Fibroblast of skin of back (primary cell): ENCODE results near the gene ASTE1. TPM values are rescaled to one million over a fixed set of nuclear protein-coding genes. Genes with fewer than 3 reads are reported as not detected.
A peak's percentile ranks its signal among the peaks of the same experiment; 100 is the strongest.
"Not testable (repeated sequence)": the region's sequence is repeated elsewhere in the genome, so short reads cannot be mapped to it uniquely, and the experiment has no call there.

ENCODE experiments used
- DNase-seq: peaks from one replicate; pipeline ENCODE4 v3.0.0-alpha.2; 2013
- polyA plus RNA-seq, 2 experiments: library from polyadenylated mRNA; unstranded; fragments of 120-200 nt; gene quantifications; one replicate each; pipeline ENCODE4 v1.2.1, GENCODE V29; 2013; ENCODE audit not compliant: insufficient read length in 2 of 2

The ASTE1 gene, protein sequence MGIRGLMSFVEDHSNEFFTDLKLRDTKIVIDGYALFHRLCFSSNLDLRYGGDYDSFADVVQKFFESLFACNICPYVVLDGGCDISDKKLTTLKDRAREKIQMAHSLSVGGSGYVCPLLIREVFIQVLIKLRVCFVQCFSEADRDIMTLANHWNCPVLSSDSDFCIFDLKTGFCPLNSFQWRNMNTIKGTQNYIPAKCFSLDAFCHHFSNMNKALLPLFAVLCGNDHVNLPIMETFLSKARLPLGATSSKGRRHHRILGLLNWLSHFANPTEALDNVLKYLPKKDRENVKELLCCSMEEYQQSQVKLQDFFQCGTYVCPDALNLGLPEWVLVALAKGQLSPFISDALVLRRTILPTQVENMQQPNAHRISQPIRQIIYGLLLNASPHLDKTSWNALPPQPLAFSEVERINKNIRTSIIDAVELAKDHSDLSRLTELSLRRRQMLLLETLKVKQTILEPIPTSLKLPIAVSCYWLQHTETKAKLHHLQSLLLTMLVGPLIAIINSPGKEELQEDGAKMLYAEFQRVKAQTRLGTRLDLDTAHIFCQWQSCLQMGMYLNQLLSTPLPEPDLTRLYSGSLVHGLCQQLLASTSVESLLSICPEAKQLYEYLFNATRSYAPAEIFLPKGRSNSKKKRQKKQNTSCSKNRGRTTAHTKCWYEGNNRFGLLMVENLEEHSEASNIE
- 4.4 TPM for polyA plus RNA-seq (2013, experiment 1 of 2; ENCODE audit: insufficient read length)
- 4.0 TPM for polyA plus RNA-seq (2013, experiment 2 of 2; ENCODE audit: insufficient read length)

- DNase-seq = peak; percentile 87
Observed at GRCh38 chr3:131026321-131027151, at the start of gene ASTE1, which contains the start of gene NEK11. TSS of gene ASTE1 (minus strand) at chr3:131026825. CDS start at chr3:131025306, 1,519 bp downstream. TSS of gene NEK11 (plus strand) at chr3:131026877. CDS start at chr3:131029709, 2,832 bp downstream.

DNA sequence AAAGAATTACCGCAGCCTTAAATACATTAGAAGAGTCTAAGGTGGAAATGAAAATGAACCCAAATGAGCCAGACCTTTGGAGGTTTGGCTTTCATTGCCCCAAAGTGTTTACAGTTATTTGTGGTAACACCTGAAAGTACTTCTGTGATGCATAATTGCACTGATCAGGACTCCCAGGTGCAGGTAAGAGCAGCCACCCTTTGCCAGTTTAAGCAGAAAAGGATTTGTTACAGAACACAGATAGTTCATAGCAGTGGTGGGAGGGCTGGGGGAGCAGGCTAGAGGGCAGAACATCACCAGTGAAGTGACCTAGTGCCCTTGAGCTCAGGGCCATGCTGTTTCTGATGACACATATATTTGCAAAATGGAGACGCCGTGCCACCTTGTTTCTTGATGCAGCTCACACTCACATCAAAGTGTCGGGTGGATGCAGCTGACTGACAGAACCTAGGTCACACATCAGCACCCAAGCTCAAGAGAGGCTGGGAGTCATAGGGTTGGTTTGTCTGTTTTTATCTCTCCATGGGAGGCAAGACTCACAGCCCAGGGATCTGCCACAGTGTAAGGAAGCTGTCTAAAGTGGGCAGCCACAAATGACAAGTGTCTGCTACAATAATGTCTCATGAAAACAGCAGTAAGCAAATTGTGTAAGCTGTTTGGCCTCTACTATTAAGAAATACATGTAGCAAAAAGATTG lies 49.2 kb upstream of the ASTE1 start:
- DNase-seq = no peak

GRCh38 chr3:131072845-131073244 lies 46.2 kb upstream of the ASTE1 start:
- DNase-seq = peak; percentile 30

DNA sequence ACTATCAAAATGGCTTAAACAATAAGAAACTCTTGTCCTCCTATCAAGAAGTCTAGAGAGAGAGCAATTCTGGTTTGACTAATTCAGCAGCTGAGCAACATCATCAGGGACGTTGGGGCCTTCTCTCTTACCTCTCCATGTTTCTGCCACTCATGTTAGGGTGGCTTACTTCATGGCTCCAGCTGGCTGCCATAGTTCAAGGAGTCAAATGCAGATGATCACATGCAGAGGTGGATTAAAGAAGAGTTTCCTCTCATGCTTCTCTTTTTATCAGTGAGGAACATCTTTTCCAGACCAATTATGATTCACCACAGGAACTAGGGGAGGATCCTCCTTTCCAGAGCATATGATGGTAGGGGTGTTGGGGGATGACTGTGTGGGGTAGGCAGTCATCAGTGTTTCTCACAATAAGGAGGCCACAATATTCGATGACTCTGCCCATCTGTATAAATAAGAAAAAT lies 45.5 kb upstream of the ASTE1 start:
- DNase-seq = peak; percentile 41

DNA sequence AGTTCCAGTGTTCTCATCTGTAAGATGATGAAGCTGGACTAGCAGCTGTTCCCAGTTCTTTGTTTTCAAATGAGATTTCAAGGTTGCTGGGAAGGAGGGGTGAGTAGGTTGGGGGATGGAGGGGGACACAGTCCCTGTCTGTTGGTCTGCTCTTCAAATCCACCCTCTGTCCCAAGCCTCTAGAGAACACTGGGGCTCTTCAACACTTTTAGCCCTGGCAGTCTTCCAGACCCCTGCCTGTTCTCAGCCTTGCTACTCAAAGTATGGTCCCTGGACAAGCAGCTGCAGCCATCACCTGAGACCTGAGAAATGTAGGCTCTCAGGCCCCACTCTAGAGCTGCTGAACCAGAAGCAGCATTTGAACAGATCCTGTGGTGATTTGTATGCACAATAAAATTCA lies 41.4 kb upstream of the ASTE1 start:
- DNase-seq = no peak

DNA sequence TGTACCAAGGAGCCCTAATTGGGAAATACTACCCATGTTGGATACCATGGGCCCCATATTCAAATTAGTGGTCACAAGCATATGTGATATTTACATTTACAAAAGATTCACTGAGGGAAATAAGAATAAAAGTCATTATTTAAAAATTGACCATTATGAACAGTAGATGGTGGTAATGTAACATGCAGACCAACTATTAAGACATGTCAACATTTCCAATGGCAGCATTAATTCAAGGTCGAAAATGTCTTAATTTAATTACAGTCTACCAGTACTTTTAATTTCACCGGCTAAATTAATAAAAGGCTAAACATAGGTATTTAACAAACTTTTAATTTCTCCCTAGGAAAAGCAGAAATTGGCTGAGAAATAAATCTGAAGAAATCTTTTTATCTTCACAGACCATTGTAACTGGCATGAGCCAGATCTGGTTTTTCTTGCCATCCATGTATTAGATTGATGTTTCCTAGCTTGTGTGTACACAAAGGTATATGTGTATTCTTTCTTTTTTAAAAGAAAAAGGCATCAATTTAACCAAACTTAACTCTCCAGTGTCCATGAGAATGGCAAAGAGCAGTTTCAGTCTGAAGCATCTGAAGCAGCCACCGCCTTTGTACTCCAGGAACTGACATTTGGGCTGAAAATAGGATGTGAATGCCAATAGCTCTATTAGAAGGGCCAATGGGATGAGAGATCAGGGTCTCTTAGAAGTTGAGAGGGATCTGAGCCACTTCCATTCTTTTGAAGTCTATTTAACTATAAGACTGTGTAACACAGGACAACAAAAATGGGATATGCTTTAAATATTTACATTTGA lies 26.6 kb upstream of the ASTE1 start:
- no peak for DNase-seq

DNA sequence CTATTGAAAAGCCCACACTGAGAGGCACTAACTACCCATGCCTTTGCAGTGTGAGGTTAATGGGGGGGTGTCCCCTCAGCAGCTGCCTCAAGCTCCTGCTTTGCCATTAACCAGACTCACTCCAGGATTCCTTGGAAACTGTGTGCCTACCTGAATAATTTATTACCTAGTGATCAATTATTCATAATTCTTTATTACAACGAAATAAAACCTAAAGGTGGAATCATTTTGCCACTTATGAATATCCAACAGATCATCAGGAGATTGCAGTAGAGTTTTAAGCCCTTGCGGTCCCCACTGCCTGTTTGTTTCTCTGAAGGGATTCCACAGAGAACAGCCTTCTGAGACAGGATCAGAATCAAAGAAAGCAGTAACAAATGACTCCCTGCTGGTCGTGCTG lies 23.4 kb upstream of the ASTE1 start:
- DNase-seq = no peak

DNA sequence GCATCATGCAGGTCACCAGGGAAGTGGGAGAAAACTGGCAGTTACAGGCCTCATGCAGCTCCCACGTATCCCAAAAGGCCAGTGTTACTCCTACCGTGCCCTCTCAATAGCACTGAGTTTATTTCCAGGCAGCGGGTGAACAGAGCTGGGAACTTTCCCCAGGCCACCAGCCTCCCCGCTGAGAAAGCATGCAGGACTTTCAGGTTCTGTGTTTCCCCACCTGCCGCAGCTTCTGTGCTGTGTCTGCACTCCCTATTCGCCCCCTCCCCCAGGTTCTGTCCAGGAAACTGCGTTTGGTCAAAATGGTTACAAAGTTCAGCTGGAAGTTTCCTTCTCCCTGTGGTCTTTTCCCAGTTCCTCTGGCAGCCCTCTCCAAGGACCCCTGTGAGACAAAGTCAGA lies 21.4 kb upstream of the ASTE1 start:
- no peak for DNase-seq

DNA sequence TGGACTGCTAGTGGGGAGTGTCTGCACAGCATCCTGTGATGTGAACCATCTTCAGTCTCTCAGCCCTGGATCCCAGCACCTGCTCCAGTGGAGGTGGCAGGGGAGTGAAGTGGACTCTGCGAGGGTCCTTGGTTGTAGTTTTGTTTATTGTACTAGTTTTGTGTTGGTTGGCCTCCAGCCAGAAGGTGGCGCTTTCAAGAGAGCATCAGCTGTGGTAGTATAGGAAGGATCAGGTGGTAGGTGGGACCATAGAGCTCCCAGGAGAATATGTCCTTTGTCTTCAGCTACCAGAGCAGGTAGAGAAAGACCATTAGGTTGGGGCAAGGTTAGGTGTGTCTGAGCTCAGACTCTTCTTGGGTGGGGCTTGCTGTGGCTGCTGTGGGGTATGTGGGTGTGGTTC lies 21.0 kb upstream of the ASTE1 start:
- DNase-seq = no peak

- not testable (repeated sequence) for DNase-seq
Observed at GRCh38 chr3:131042271-131042985, 15.8 kb upstream of the ASTE1 start.

DNA sequence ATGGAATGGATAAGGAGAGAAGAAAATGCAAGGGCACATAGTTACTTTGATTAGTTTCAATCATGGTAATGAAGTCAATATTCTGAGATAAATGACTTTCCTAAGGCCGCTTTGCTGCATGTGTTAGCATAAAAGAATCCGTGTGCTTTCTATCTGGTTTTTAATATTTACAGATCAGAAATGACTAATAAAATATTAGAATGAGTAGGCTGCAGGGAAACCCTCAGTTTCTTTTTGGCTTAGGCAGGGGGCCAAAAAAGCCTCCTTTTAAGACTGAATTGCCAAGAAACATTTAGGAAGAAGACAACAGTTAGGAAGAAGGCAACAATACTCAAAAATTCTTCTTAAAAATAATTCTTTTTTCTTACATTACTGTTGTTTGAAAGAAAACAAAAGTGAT lies 11.7 kb upstream of the ASTE1 start:
- DNase-seq = no peak

GRCh38 chr3:131036986-131037385 lies 10.4 kb upstream of the ASTE1 start:
- peak; percentile 68 for DNase-seq

- peak; percentile 60 for DNase-seq
Observed at GRCh38 chr3:131036200-131036816, 9.7 kb upstream of the ASTE1 start.

- peak; percentile 57 for DNase-seq
Observed at GRCh38 chr3:131033480-131034080, 7.0 kb upstream of the ASTE1 start.

- no peak for DNase-seq
Observed at GRCh38 chr3:131031660-131032059, 5.0 kb upstream of the ASTE1 start.

- DNase-seq = no peak
Observed at GRCh38 chr3:131028844-131029243, 2.2 kb upstream of the ASTE1 start.

GRCh38 chr3:131025539-131025938 lies 1.1 kb downstream of the ASTE1 start:
- DNase-seq = no peak

DNA sequence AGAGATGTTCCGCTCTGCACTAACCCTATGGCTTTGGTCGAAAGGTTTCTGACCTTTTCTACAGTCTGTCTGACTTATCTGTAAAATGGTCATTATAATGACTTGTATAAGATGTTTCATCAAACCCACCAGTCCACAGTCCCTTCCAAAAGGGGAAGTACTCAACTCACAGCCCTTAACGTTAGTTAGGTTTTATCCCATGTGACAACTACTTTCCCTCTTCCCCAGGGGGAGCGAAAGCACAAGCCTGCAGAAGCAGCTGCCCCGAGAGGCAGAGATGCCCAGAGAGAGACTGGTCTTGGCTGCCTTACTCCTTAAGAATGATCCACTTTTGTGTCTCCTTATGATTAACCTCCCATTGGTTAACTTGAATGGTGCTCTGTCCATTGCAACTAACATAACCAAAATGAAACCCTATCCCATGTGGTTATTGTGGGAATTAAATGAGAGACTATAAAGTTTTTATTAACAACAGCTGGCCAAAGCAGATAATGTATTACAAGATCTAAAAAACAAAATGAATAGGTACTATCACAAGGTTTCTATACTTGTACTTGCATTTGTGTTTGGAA lies 6.4 kb downstream of the ASTE1 start:
- no peak for DNase-seq

DNA sequence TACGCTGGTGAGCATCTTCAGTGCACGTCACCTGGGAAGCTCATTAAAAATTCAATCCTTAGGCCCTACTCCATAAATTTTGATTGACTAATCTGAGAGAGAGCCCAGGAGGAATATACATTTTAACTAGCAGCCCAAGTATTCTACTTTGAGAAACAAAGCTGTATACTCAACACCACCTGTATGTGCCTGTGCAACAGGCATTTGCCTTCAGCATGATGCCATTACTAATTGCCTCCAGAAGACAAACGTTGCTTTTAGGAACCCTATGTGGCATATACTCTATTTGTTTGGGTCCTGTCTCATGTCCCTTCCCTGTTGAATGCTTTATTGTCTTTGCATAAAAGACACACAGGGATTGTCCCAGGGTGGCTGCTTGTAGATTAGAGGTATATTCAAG lies 7.7 kb downstream of the ASTE1 start:
- DNase-seq = no peak
